HG02798 (cell line): ENCODE results near the gene MRPL48.
A peak's percentile ranks its signal among the peaks of the same experiment; 100 is the strongest.

Source experiments
- ATAC-seq: cut with Tn5 transposase; IDR thresholded peaks from one replicate; pipeline ENCODE4 v1.9.1; 2021; ENCODE audit warnings: mild to moderate bottlenecking; ENCODE audit not compliant: unreplicated experiment, poor library complexity

The MRPL48 gene

DNA sequence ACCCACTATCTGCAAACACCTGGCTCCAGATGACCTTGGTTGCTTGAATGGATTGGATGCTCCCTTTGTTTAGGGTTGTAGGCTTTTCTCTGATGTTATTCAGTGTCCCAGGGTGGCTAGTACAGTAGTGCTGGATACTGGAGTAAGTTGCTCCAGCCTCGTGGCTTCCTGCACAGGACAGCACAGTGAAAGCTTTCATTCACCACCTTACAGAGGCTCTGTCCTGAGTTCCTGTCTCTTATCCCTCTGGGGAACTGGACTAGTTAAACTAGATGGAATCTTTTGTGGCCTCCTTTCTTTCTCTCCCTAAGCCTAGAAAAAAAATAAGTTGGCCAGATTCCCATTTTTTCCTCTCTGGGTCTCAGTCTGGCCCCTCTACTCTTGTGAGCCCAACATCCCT, 42.6 kb downstream of the MRPL48 start:
- ATAC-seq, result no peak

GRCh38 chr11:73833067-73833466, 45.4 kb downstream of the MRPL48 start:
- no peak for ATAC-seq

- ATAC-seq, result no peak
These were observed 50.9 kb downstream of the MRPL48 start for GRCh38 chr11:73838443-73839122.

GRCh38 chr11:73839123-73839457, 51.4 kb downstream of the MRPL48 start:
- ATAC-seq, result no peak

- ATAC-seq, result no peak
These were observed 63.5 kb downstream of the MRPL48 start for GRCh38 chr11:73851046-73851764.

DNA sequence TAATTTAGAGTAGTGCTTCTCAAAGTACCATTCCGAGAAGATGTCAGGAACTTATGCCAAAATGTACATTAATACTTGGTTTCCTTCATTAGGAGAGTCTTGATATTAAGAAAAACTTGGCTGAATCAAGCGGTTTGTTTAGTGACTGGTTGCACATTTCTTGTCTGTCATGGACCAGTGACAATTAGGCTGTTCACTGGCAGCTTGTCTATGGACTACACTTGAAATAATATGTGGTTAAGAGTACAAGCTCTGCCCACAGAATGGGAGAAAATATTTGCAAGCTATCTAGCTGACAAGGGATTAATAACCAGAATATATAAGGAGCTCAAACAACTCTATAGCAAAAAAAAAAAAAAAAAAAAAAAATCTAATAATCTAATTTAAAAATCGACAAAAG, 64.4 kb downstream of the MRPL48 start:
- ATAC-seq, result no peak

DNA sequence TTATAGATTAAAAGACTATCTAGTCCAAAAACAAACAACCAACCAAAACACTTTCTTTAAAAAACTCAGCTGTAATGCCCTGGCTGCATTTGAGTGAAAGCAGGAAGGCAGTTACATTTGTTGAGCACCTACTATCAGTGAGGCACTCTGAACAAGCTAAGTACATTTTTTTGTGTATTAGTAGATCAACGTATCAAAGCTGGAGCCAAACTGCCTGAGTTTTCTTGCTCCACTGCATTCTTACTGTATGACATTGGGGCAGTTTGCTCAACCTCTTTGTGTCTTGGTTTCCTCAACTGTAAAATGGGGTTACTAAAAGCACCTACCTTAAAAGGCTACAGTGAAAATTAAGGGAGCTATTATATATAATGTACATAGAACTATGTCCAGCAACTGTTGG, 67.0 kb downstream of the MRPL48 start:
- ATAC-seq, result no peak

- ATAC-seq, result no peak
These were observed 68.4 kb downstream of the MRPL48 start for GRCh38 chr11:73856031-73856567.

DNA sequence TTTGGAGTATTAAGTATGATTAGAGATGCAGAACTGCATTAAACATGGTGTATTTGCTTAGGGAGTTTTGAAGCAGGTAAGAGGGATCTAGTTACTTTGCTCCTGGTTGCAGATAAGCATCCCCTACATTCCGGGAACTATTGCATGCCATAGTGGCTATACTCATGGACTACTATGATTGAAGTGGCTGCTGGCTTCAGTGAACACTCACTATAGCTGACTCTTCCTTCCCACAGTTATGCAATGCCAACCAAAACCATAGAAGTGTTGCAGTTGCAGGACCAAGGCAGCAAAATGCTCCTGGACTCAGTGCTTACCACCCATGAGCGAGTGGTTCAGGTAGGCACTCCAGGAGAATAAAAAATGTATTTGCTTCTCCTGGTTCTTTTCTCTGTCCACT, 72.0 kb downstream of the MRPL48 start:
- no peak for ATAC-seq

DNA sequence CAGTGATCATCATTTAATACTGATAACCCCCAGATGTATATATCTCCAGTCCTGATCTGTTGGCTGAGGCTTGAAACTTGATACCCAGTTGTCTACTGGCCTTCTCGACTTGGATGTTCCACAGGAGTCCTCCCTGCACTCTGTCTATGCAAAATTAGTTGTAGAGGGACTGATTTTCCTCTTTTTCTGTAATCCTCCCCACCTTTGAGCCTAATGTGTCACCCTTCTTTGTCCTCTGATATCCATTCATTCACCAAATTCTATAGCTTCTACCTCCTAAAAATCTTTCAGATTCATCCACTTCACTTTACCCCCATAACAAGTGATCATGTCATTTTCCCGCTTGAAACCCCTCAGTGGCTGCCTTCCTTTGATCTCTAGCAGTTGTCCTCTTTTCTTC, 72.5 kb downstream of the MRPL48 start:
- no peak for ATAC-seq

- no peak for ATAC-seq
These were observed 75.3 kb downstream of the MRPL48 start for GRCh38 chr11:73862986-73863385.

DNA sequence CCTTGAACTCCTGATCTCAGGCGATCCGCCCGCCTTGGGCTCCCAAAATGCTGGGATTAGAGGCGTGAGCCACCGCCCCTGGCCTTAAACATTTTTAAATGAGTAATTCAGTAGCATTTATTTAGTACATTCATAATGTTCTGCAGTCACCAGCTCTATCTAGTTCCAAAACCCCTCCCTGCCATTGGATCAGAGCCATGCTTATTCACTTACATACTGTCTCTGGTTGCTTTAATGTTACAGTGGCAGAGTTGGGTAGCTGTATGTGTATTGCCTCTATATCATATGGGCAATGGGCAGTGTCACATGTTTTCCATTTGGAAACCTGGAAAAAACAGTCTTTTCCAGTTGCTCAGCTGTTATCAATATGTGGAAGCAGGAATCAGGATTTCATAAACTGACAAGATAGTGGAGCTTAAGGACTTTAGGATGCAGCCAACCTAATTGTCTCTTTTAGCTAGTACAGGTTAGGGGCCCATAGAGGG, 78.5 kb downstream of the MRPL48 start:
- no peak for ATAC-seq

DNA sequence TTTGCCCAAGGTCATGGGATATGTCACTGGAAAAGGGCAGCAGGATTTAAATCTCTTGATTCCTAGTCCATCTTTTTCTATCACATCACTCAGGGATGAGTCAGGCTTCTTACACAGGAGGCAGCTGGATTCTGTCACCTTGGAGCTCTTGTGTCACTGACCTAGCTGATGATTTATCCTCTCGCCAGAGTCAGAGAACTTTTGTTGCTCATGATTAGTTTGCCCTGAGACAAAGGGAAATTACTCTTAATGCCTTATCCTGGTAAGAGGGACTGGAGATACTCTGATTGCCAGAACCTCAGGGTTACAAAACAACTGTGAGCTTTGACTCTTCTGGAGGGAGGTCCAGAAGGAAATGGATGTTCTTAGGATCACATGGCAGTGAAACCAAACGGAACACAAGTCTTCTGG, 78.9 kb downstream of the MRPL48 start:
- no peak for ATAC-seq

DNA sequence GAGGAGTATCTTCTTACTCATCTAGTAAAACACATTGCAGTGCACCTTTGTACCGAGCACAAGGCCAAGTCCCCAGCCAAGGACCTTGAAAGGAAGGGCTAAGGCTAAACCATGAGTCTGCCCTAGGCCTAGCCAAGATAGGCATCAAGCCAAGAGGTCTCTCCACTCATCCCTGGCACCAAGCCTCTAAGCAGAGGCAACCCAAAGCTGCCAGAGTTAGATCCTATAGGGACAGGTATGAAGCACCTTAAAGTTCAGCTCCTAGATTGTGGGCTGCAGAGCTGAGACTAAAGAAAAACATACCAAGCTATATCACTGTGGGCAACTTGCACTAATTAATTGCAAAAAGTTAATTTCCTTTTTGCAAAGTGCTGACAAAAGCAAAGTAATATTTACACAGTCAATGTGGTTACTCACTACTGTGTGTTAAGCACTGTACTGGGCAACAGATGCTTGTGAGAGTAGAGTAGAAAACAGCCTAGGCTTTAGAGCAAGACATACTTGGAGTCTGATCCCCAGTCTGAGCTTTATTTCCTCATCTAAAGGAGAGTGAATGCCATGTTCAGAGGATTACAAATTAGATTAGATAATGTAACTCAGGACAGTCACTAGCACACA, 81.8 kb downstream of the MRPL48 start:
- ATAC-seq, result no peak

DNA sequence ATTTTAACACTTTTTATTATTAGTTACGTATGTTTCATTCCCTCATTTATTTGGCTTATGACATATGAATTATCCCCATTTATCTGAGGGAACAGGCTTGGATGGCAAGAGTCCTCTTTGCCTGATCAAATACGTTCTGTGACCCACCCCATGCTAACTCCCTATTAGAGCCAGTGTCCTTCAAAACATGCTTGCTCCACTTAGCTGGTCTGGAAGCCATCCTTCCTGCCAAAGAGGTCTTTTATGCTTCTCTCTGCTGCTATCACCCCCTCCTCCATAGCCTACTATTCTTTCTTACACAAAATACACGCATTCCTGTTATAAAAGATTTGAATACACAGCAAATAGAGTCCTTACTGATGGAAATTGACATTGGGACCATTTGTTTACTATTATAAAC, 82.6 kb downstream of the MRPL48 start:
- no peak for ATAC-seq

DNA sequence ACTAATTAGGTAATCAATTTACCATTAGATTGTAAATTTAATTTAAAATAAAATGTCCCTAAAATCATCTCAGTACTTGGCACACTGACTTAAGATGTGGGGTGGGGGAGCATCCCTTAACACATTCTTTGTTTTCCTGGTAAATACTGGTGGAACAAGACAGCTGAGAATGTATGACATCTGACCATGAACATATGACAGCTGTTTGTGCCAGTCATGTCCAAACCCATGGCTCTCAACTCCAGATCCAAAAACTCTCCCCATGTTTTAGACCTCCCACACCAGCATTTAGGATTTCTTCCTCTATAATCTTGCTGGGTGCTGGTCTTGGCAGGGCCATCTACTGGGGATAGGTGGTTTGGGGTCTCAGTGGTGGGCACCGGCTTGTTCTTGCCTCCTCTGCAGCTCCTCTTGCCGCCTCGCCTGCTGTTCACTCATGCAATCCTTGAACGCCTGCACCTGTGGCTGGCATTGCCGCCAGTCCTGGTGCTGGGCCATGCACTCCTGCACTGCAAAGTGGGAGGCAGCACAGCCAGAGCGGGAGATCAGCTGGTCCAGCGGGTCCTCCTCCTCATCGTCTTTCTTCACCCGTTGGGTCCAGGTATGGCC, 85.2 kb downstream of the MRPL48 start:
- ATAC-seq, result no peak

- ATAC-seq, result no peak
These were observed 87.7 kb downstream of the MRPL48 start for GRCh38 chr11:73875380-73875779.

- no peak for ATAC-seq
These were observed 88.2 kb downstream of the MRPL48 start for GRCh38 chr11:73875840-73876239.

GRCh38 chr11:73876424-73877310, 89.0 kb downstream of the MRPL48 start, which contains the start of the genes COA4 and PAAF1:
COA4 (minus strand) TSS chr11:73876846; CDS start chr11:73873378, 3,468 bp downstream.
PAAF1 (plus strand) TSS chr11:73876999; CDS start chr11:73877022, 23 bp downstream.
- peak; percentile 98 for ATAC-seq

- no peak for ATAC-seq
These were observed 91.1 kb downstream of the MRPL48 start for GRCh38 chr11:73878771-73879170.
